Colonic mucosa (tissue), 4 donors: Measurements from ENCODE around the gene PLAU. TPM values are rescaled to one million over a fixed set of nuclear protein-coding genes. Genes with fewer than 3 reads are reported as not detected.
"Not testable (repeated sequence)": the region's sequence is repeated elsewhere in the genome, so short reads cannot be mapped to it uniquely, and the experiment has no call there.

Experiments used
- DNase-seq: peaks from one replicate; pipeline ENCODE4 v3.0.0-alpha.2; 2020
- H3K27ac ChIP-seq: fragments of 200-600 bp; one replicate; pipeline ENCODE4 v1.8.0; 2021
- H3K27me3 ChIP-seq: fragments of 200-600 bp; one replicate; pipeline ENCODE4 v1.8.0; 2021
- H3K36me3 ChIP-seq: fragments of 200-600 bp; one replicate; pipeline ENCODE4 v1.8.0; 2021
- H3K4me1 ChIP-seq: fragments of 200-600 bp; one replicate; pipeline ENCODE4 v1.8.0; 2021; ENCODE audit warnings: mild to moderate bottlenecking
- H3K4me3 ChIP-seq: fragments of 200-600 bp; one replicate; pipeline ENCODE4 v1.8.0; 2021
- H3K9ac ChIP-seq, 2 donors: one replicate each; pipeline ENCODE4 v1.7.0; 2013; ENCODE audit warnings: control low read depth in 2 of 2, low read depth in 2 of 2, low read length in 2 of 2
- H3K9me3 ChIP-seq: fragments of 200-600 bp; one replicate; pipeline ENCODE4 v1.8.0; 2021
- CTCF ChIP-seq: fragments of 200-600 bp; IDR thresholded peaks from one replicate; pipeline ENCODE4 v1.8.0; 2022; ENCODE audit warnings: antibody characterized with exemption, mild to moderate bottlenecking
- intact Hi-C: fragments of 100-400 bp; cut with DNase I; formaldehyde crosslinking; loops from one replicate; pipeline ENCODE4 v1.14.1; 2022
- total RNA-seq, 2 donors: library from RNA; stranded (reverse); fragmentation: NEBNext Ultra II Directional in 1 of 2; extraction: Animal tissue kit (Norgen Biotek cat#: 25700) in 1 of 2; gene quantifications; one replicate each; pipeline ENCODE4 v1.2.1, GENCODE V29; 2021
- donor health status: healthy.
- donor health status: DM: no; HTN: no; CAD: no.
- donor health status: DM: no; HTN: no; CAD: no.

The PLAU gene
- total RNA-seq, 2 donors from 2014 or later, result 4.0 to 11.4 TPM

- intact Hi-C loops, result no loop called here
- TF ChIP-seq CTCF, result no peak
These were observed 11.9 kb downstream of the PLAU start for GRCh38 chr10:73922864-73923133.

GRCh38 chr10:73923935-73924598 lies 13.1 kb downstream of the PLAU start:
- H3K27me3 ChIP-seq, result no peaks in the 10 kb centered on the region
- DNase-seq, result no peak
- no peak overlapping the region for H3K27ac ChIP-seq
- H3K9me3 ChIP-seq, result no peaks in the 10 kb centered on the region
- intact Hi-C loops, result no loop called here
- H3K4me1 ChIP-seq, result no peaks in the 10 kb centered on the region
- H3K36me3 ChIP-seq, result no peaks in the 10 kb centered on the region
- H3K4me3 ChIP-seq, result no peak overlapping the region
- no peak overlapping the region for H3K9ac ChIP-seq
- no peak for TF ChIP-seq CTCF

More at GRCh38 chr10:73922864-73923133, 11.9 kb downstream of the PLAU start:
- Histone ChIP-seq H3K27ac (no peak overlapping the region), H3K27me3 (no peaks in the 10 kb centered on the region), H3K36me3 (no peaks in the 10 kb centered on the region), H3K4me3 (no peak overlapping the region), H3K4me1 (no peaks in the 10 kb centered on the region), H3K9me3 (no peaks in the 10 kb centered on the region), H3K9ac (no peak overlapping the region)
- DNase-seq, result no peak

GRCh38 chr10:73924935-73925334 lies 14.0 kb downstream of the PLAU start:
- no peak for TF ChIP-seq CTCF
- Histone ChIP-seq H3K27ac (no peak overlapping the region), H3K4me3 (no peak overlapping the region), H3K9ac (no peak overlapping the region), H3K27me3 (no peaks in the 10 kb centered on the region), H3K4me1 (no peaks in the 10 kb centered on the region), H3K9me3 (no peaks in the 10 kb centered on the region), H3K36me3 (no peaks in the 10 kb centered on the region)
- DNase-seq, result no peak
- intact Hi-C loops, result no loop called here

GRCh38 chr10:73925539-73925938 lies 14.6 kb downstream of the PLAU start:
- Histone ChIP-seq H3K36me3 (no peaks in the 10 kb centered on the region), H3K9me3 (no peaks in the 10 kb centered on the region), H3K27me3 (no peaks in the 10 kb centered on the region), H3K9ac (no peak overlapping the region), H3K27ac (no peak overlapping the region), H3K4me3 (no peak overlapping the region), H3K4me1 (no peaks in the 10 kb centered on the region)
- intact Hi-C loops, result no loop called here
- TF ChIP-seq CTCF, result no peak
- DNase-seq, result no peak

- no peak overlapping the region for H3K27ac ChIP-seq
- H3K9ac ChIP-seq, result no peak overlapping the region
- H3K4me3 ChIP-seq, result no peak overlapping the region
- no peaks in the 10 kb centered on the region for H3K9me3 ChIP-seq
- DNase-seq, result no peak
- intact Hi-C loops, result no loop called here
- H3K36me3 ChIP-seq, result no peaks in the 10 kb centered on the region
- TF ChIP-seq CTCF, result no peak
- H3K4me1 ChIP-seq, result no peaks in the 10 kb centered on the region
- H3K27me3 ChIP-seq, result no peaks in the 10 kb centered on the region
These were observed 15.3 kb downstream of the PLAU start for GRCh38 chr10:73926152-73926764.

- intact Hi-C loops, DNase-seq, H3K27ac ChIP-seq: not testable (repeated sequence)
These were observed 19.8 kb downstream of the PLAU start for GRCh38 chr10:73930630-73931327.

More at GRCh38 chr10:73930630-73931327, 19.8 kb downstream of the PLAU start:
- H3K4me1 ChIP-seq, H3K9ac ChIP-seq, H3K36me3 ChIP-seq, H3K4me3 ChIP-seq, H3K27me3 ChIP-seq, H3K9me3 ChIP-seq: not testable (repeated sequence)
